NB4 (cell line): ENCODE data around the gene NOBOX.

ENCODE experiments used
- CTCF ChIP-seq: IDR thresholded peaks from one replicate; pipeline ENCODE4 v1.5.1; 2012; ENCODE audit warnings: low read depth, low read length
- MYC ChIP-seq: IDR thresholded peaks from 2 replicates; pipeline ENCODE4 v1.6.1; 2011; ENCODE audit warnings: low read depth, low read length
- POLR2A ChIP-seq: IDR thresholded peaks from 2 replicates; pipeline ENCODE4 v1.6.1; 2011; ENCODE audit warnings: mild to moderate bottlenecking; ENCODE audit not compliant: insufficient read length; ENCODE audit errors: extremely low read depth
- TF ChIP-seq, protein P1 (sequence below): IDR thresholded peaks from 2 replicates; pipeline ENCODE4 v1.6.1; 2011; ENCODE audit warnings: low read depth, low read length

- TF ChIP-seq CTCF: no peak
- TF ChIP-seq, protein P1, sequence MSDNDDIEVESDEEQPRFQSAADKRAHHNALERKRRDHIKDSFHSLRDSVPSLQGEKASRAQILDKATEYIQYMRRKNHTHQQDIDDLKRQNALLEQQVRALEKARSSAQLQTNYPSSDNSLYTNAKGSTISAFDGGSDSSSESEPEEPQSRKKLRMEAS: no peak
- no peak for TF ChIP-seq MYC
- no peak for TF ChIP-seq POLR2A
These were observed 33.0 kb upstream of the NOBOX start for GRCh38 chr7:144436500-144436899.
